HUES6 (cell line): ENCODE measurements around the gene PEPD.

ENCODE experiments used
- H3K27ac ChIP-seq: 2 replicates; pipeline ENCODE4 v1.7.0; 2013; ENCODE audit warnings: low read depth, mild to moderate bottlenecking, low read length, inconsistent platforms
- H3K27me3 ChIP-seq: 2 replicates; pipeline ENCODE4 v1.6.1; 2013; ENCODE audit warnings: low read length; ENCODE audit not compliant: control insufficient read depth, insufficient read depth
- H3K36me3 ChIP-seq: 2 replicates; pipeline ENCODE4 v1.6.1; 2013; ENCODE audit warnings: low read length; ENCODE audit not compliant: control insufficient read depth, insufficient read depth
- H3K4me1 ChIP-seq: 2 replicates; pipeline ENCODE4 v1.6.1; 2013; ENCODE audit warnings: low read length; ENCODE audit not compliant: control insufficient read depth, insufficient read depth
- H3K4me3 ChIP-seq: 2 replicates; pipeline ENCODE4 v1.5.1; 2013; ENCODE audit warnings: low read depth, low read length
- H3K9ac ChIP-seq: one replicate; pipeline ENCODE4 v1.6.1; 2013; ENCODE audit warnings: mild to moderate bottlenecking, low read length
- H3K9me3 ChIP-seq: 2 replicates; pipeline ENCODE4 v1.6.1; 2013; ENCODE audit warnings: low read depth, low read length; ENCODE audit not compliant: control insufficient read depth, insufficient read depth

The PEPD gene

DNA sequence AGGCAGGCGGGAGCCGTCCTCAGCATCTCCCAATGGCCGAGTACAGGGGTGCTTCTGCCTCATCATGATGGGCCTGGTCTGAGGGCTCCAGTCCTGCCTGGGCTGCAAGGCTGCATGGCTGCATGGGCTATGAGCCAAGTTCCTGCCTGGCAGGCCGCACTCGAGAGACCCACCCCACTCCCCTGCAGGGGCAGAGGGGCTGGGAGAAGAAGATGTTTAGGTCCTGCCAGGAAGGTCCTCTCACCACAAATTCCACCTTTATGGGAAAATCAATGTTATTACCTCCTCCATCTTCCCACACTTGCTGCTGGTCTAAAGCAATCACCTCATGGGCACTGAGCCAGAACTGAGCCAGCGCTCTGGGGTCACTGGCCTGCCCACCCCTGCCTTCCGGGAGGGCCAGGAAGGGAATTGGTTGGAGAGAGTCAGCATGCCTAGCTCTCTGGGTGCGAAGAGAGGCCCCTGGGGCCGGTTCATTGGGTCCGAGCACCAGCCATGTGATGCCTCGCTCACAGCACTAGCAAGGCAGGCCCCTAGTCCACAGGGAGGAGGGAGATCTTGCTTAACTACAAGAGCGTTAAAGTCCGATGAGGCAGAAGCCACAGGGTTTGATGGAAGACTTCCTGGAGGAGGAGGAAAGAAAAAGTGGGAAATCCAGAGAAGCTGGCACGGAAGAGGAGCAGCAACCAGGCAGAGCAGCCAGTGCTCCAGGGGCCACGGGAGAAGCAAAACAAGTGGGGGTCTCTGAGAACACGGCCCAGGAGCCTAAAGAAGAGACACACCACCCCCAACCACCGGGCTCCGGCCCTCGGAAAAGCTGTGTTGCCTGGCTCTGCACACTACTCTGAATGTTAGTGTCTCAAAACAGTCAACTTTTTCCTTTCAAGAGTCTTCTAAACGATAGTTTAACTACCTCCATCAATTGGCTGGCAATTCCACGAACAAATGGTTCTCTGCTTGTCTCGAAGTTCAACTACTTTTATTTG lies 84.9 kb downstream of the PEPD start:
- Histone ChIP-seq H3K4me3 (no peak overlapping the region), H3K9me3 (no peaks in the 10 kb centered on the region), H3K9ac (no peak overlapping the region), H3K27ac (no peak overlapping the region), H3K4me1 (peaks cover 11% of the 10 kb centered on the region; the same call in 1 of the 2 replicates), H3K36me3 (no peaks in the 10 kb centered on the region), H3K27me3 (no peaks in the 10 kb centered on the region)

GRCh38 chr19:33435706-33436359 lies 85.8 kb downstream of the PEPD start:
- Histone ChIP-seq H3K4me3 (no peak overlapping the region), H3K27ac (no peak overlapping the region; the same call in 1 of the 2 replicates), H3K36me3 (no peaks in the 10 kb centered on the region), H3K9ac (no peak overlapping the region), H3K4me1 (peaks cover 11% of the 10 kb centered on the region; the same call in 1 of the 2 replicates), H3K9me3 (no peaks in the 10 kb centered on the region), H3K27me3 (no peaks in the 10 kb centered on the region)

- no peak overlapping the region for H3K4me3 ChIP-seq
- H3K9ac ChIP-seq, result no peak overlapping the region
- H3K27ac ChIP-seq, result no peak overlapping the region; the same call in 1 of the 2 replicates
- no peaks in the 10 kb centered on the region for H3K9me3 ChIP-seq
- H3K36me3 ChIP-seq, result no peaks in the 10 kb centered on the region
- H3K27me3 ChIP-seq, result no peaks in the 10 kb centered on the region
- H3K4me1 ChIP-seq, result peaks cover 11% of the 10 kb centered on the region; the same call in 1 of the 2 replicates
These were observed 86.5 kb downstream of the PEPD start for GRCh38 chr19:33434886-33435705.

GRCh38 chr19:33434069-33434885 lies 87.3 kb downstream of the PEPD start:
- no peak overlapping the region for H3K27ac ChIP-seq
- peaks cover 11% of the 10 kb centered on the region; the same call in 1 of the 2 replicates for H3K4me1 ChIP-seq
- no peaks in the 10 kb centered on the region for H3K27me3 ChIP-seq
- H3K36me3 ChIP-seq, result no peaks in the 10 kb centered on the region
- H3K9me3 ChIP-seq, result no peaks in the 10 kb centered on the region
- no peak overlapping the region for H3K4me3 ChIP-seq
- no peak overlapping the region for H3K9ac ChIP-seq

GRCh38 chr19:33432446-33433170 lies 89.0 kb downstream of the PEPD start:
- Histone ChIP-seq H3K9ac (no peak overlapping the region), H3K36me3 (no peaks in the 10 kb centered on the region), H3K9me3 (no peaks in the 10 kb centered on the region), H3K4me3 (no peak overlapping the region), H3K27ac (no peak overlapping the region), H3K4me1 (peaks cover 11% of the 10 kb centered on the region; the same call in 1 of the 2 replicates), H3K27me3 (no peaks in the 10 kb centered on the region)

- H3K4me3 ChIP-seq, result no peak overlapping the region
- H3K4me1 ChIP-seq, result peaks cover 11% of the 10 kb centered on the region; the same call in 1 of the 2 replicates
- no peak overlapping the region for H3K27ac ChIP-seq
- no peaks in the 10 kb centered on the region for H3K27me3 ChIP-seq
- no peak overlapping the region for H3K9ac ChIP-seq
- H3K36me3 ChIP-seq, result no peaks in the 10 kb centered on the region
- no peaks in the 10 kb centered on the region for H3K9me3 ChIP-seq
These were observed 89.6 kb downstream of the PEPD start for GRCh38 chr19:33432015-33432414.

DNA sequence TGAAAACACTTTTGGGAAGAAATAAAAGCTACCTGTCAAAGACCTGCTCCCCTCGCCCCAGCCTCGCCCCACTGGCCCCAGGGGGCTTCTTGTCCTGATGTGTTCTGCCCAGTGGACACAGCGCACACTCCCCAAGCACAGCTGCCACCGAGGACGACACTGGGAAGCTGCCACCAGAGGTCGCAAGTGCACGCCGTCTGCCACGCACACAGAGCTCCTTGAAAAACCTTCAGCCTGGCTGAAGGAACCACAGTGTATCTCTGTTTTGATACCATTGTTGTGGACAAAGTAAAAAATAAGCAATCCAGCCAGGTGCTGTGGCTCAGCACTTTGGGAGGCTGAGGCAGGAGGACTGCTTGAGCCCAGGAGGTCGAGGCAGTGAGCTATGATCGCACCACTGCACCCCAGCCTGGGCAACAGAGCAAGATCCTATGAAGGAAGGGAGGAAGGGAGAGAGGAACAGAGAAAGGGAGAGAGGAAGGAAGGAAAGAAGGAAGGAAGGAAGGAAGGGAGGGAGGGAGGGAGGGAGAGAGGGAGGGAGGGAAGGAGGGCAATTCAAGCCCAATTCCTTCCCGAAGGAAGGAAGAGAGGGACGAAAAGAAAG lies 90.8 kb downstream of the PEPD start:
- no peak overlapping the region for H3K4me3 ChIP-seq
- no peak overlapping the region for H3K27ac ChIP-seq
- H3K36me3 ChIP-seq, result no peaks in the 10 kb centered on the region
- H3K27me3 ChIP-seq, result no peaks in the 10 kb centered on the region
- peaks cover 9% of the 10 kb centered on the region; the same call in 1 of the 2 replicates for H3K4me1 ChIP-seq
- no peaks in the 10 kb centered on the region for H3K9me3 ChIP-seq
- no peak overlapping the region for H3K9ac ChIP-seq

- Histone ChIP-seq H3K4me3 (no peak overlapping the region), H3K36me3 (no peaks in the 10 kb centered on the region), H3K27me3 (no peaks in the 10 kb centered on the region), H3K27ac (no peak overlapping the region), H3K9ac (no peak overlapping the region), H3K4me1 (peaks cover 3% of the 10 kb centered on the region; the same call in 1 of the 2 replicates), H3K9me3 (no peaks in the 10 kb centered on the region)
These were observed 91.5 kb downstream of the PEPD start for GRCh38 chr19:33429891-33430673.

- Histone ChIP-seq H3K27ac (no peak overlapping the region), H3K27me3 (no peaks in the 10 kb centered on the region), H3K4me3 (no peak overlapping the region), H3K9me3 (no peaks in the 10 kb centered on the region), H3K9ac (no peak overlapping the region), H3K4me1 (no peaks in the 10 kb centered on the region), H3K36me3 (no peaks in the 10 kb centered on the region)
These were observed 92.9 kb downstream of the PEPD start for GRCh38 chr19:33428627-33429125.
